Cardiac atrium fibroblast (primary cell): ENCODE results near the gene SWT1. TPM values are rescaled to one million over a fixed set of nuclear protein-coding genes. Genes with fewer than 3 reads are reported as not detected.

Experiments
- total RNA-seq: library from RNA; depleted of rRNA; stranded (reverse); fragments of >200 nt; gene quantifications from 2 replicates; pipeline ENCODE4 v1.2.3, GENCODE V29; 2015

The SWT1 gene, protein sequence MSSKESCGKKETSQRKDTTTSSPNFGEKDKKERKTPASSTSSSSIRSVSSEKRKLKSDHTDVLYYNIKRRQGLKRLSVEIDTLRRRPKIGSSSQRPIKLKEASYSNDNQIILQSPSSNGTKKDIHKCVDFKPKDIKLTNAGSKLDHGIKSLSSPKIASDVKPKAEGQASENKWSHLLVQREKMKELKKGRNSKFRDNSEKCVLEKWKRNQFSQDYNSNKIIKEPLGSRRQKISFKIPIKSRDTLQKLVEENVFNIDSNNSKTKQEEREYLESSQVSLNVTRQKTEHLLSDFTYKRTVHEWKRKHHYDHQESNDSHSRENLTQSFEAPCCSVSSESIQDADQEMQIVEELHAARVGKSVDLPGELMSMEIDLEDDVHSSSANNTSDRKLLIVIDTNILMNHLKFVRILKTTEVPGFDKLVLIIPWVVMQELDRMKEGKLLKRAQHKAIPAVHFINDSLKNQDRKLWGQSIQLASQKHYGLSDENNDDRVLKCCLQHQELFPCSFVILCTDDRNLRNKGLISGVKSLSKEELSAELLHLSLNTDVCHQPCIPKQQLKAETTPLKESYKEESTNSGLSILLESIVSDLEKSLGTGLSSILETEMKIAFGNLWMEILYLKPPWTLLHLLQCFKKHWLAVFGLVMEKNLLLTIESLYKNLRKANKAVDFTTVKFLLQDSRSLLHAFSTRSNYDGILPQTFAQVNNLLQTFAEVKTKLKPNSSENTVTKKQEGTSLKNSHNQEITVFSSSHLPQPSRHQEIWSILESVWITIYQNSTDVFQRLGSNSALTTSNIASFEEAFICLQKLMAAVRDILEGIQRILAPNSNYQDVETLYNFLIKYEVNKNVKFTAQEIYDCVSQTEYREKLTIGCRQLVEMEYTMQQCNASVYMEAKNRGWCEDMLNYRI
- 3.1 and 3.8 TPM in 2 replicates for total RNA-seq

GRCh38 chr1:185156854-185157598 lies at the start of gene SWT1, which contains the start of gene TRMT1L:
Gene SWT1 (plus strand): TSS chr1:185157167. CDS start chr1:185160842, 3,675 bp downstream.
Gene TRMT1L (minus strand): TSS chr1:185156953. CDS start chr1:185156712, 241 bp downstream.

DNA sequence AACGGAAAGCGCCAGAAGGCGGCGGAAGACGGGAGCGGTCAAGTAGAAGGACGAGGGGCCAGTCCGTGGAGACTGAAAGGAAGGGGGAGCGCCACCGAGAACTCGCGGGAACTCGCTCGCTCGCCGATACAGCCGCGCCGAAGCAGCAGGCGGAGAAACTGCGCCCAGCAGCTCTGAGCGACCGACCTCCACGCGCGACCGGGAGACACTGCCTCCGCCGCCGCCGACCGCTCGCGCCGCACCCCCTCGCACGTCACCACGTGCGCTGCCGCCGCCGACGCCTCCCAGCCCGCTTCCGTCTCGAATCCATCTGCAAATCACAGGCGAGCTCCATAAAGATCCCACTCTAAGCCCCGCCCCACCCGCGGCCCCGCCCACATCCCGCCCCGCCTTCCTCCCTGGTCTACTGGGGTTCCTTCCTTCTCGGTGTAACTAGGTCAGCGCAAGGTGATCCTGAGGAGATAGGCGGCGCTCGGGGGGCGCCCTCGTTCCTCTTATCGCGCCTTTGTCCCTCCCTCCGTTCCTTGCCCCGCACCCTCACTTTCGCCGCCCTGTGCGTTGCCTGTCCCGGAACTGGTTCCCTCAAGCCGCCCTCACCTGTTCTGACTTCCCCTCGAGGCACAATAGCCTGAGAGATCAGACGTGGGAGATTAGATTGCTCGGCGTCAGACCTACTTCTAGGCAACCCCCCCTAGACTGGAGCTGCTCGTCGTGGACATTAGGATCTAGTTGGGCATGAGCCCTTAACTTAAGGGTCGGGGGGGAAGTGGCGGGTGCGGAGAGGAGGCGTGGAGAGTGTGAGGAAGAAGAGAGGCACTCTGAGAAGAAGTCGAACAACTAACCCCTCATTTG lies 160.3 kb downstream of the SWT1 start, which contains the start of gene IVNS1ABP:
IVNS1ABP (minus strand) TSS at position 210 of the 852 bp plus-strand sequence. CDS start 7,750 bp downstream, outside the sequence.

Other genes starting within 250 kb of the SWT1 start
- 13.5 and 13.8 TPM in 2 replicates for gene NIBAN1, start 182.7 kb upstream of the SWT1 start, total RNA-seq
- 9.2 and 15.9 TPM in 2 replicates for gene RNF2, start 111.6 kb upstream of the SWT1 start, total RNA-seq
- 5.2 and 11.0 TPM in 2 replicates for gene TRMT1L, start 214 bp upstream of the SWT1 start, total RNA-seq
- gene IVNS1ABP, start 160.1 kb downstream of the SWT1 start, total RNA-seq = 14.4 and 17.8 TPM in 2 replicates